A549 (cell line): ENCODE results near the gene TRIM47. TPM values are rescaled to one million over a fixed set of nuclear protein-coding genes. Genes with fewer than 3 reads are reported as not detected.
A peak's percentile ranks its signal among the peaks of the same experiment; 100 is the strongest.

ENCODE experiments used
- ATAC-seq, 2 experiments: fragments of 200-7000 bp in 1 of 2; fragments of >200 bp in 1 of 2; cut with Nextera tagmentation in 1 of 2; cut with Tn5 transposase in 1 of 2; 3 replicates each; pipeline versions ENCODE4 v1.8.0 to v1.9.1; 2018 to 2020; ENCODE audit warnings: mild to moderate bottlenecking in 1 of 2, moderate library complexity in 1 of 2
- CTCF ChIA-PET: fragments of 300-600 bp; sonication (Branson Sonifier 250); formaldehyde crosslinking; extraction: SDS; loops from one replicate; lab custom pipeline; 2021; ENCODE audit warnings: antibody characterized with exemption, inconsistent platforms; lab: Yijun Ruan, JAX
- POLR2A ChIA-PET: fragments of 350-600 bp; formaldehyde crosslinking; extraction: SDS; loops from one replicate; lab custom pipeline; 2021; ENCODE audit warnings: antibody characterized with exemption, inconsistent platforms; lab: Yijun Ruan, JAX
- DNase-seq, 2 experiments: peaks; one replicate each; pipeline versions ENCODE4 v3.0.0 to v3.0.0-alpha.2; 2011 to 2016; ENCODE audit warnings: low read depth in 1 of 2, low spot score in 1 of 2
- FAIRE-seq: peaks from 2 replicates; lab custom pipeline; 2011; peaks lifted over from hg19 to GRCh38; lab: Jason Lieb, UNC
- H3K27ac ChIP-seq, 2 experiments: fragments of >200 bp; sonication (Bioruptor Twin); formaldehyde crosslinking; 3 replicates each; pipeline ENCODE4 v1.5.1; 2016 to 2017
- H3K4me1 ChIP-seq: fragments of >200 bp; sonication (Bioruptor Twin); formaldehyde crosslinking; 3 replicates; pipeline ENCODE4 v1.6.1; 2016
- H3K4me2 ChIP-seq: fragments of >200 bp; sonication (Bioruptor Twin); formaldehyde crosslinking; 3 replicates; pipeline ENCODE4 v1.6.1; 2016
- H3K4me3 ChIP-seq: fragments of >200 bp; sonication (Bioruptor Twin); formaldehyde crosslinking; 3 replicates; pipeline ENCODE4 v1.5.1; 2016
- H3K9me3 ChIP-seq: fragments of >200 bp; sonication (Bioruptor Twin); formaldehyde crosslinking; 3 replicates; pipeline ENCODE4 v1.6.1; 2016
- ATOH8 ChIP-seq: fragments of 250-450 bp; sonication (Bioruptor Pico); IDR thresholded peaks from 2 replicates; pipeline ENCODE4 v1.5.0; 2020; ENCODE audit warnings: low read depth, mild to moderate bottlenecking, moderate library complexity
- BHLHE40 ChIP-seq: IDR thresholded peaks from 2 replicates; pipeline ENCODE4 v1.6.1; 2012; ENCODE audit warnings: low read depth, low read length, inconsistent platforms
- CEBPB ChIP-seq, 2 experiments: fragments of >200 bp in 1 of 2; sonication (Bioruptor Twin) in 1 of 2; formaldehyde crosslinking in 1 of 2; IDR thresholded peaks; 2 replicates each; pipeline ENCODE4 v1.6.1; 2012 to 2016
- CHD2 ChIP-seq: fragments of 150-350 bp; IDR thresholded peaks from 2 replicates; pipeline ENCODE4 v1.6.1; 2014; ENCODE audit warnings: low read length; ENCODE audit not compliant: partially characterized antibody
- CTCF ChIP-seq: fragments of >200 bp; sonication (Bioruptor Twin); formaldehyde crosslinking; IDR thresholded peaks from 3 replicates; pipeline ENCODE4 v1.5.1; 2016
- E2F6 ChIP-seq: IDR thresholded peaks from 2 replicates; pipeline ENCODE4 v1.6.1; 2012; ENCODE audit warnings: low read depth, borderline replicate concordance
- FOXS1 ChIP-seq: fragments of 250-450 bp; sonication (Bioruptor Pico); IDR thresholded peaks from 2 replicates; pipeline ENCODE4 v1.5.0; 2020; ENCODE audit warnings: mild to moderate bottlenecking, moderate library complexity
- GATA3 ChIP-seq: IDR thresholded peaks from 2 replicates; pipeline ENCODE4 v1.6.1; 2012; ENCODE audit warnings: borderline replicate concordance
- HDAC2 ChIP-seq: fragments of 200-600 bp; sonication (generic); IDR thresholded peaks from 2 replicates; pipeline ENCODE4 v1.6.1; 2016
- HOXB5 ChIP-seq: fragments of 250-450 bp; sonication (Bioruptor Pico); IDR thresholded peaks from 2 replicates; pipeline ENCODE4 v1.5.0; 2020; ENCODE audit warnings: mild to moderate bottlenecking, moderate library complexity
- JUN ChIP-seq, 2 experiments: fragments of >200 bp; sonication (Bioruptor Twin); formaldehyde crosslinking; IDR thresholded peaks; 2 replicates in 1 of 2; 3 replicates in 1 of 2; pipeline ENCODE4 v1.6.1; 2016 to 2017
- KDM1A ChIP-seq: fragments of 200-600 bp; sonication (generic); IDR thresholded peaks from 2 replicates; pipeline ENCODE4 v1.6.1; 2016; ENCODE audit warnings: low read depth, mild to moderate bottlenecking
- MAFK ChIP-seq: fragments of 450-650 bp; IDR thresholded peaks from 2 replicates; pipeline ENCODE4 v1.6.1; 2014; ENCODE audit not compliant: partially characterized antibody
- PBX3 ChIP-seq: IDR thresholded peaks from 2 replicates; pipeline ENCODE4 v1.6.1; 2012
- POLR2A ChIP-seq: IDR thresholded peaks from 2 replicates; pipeline ENCODE4 v1.6.1; 2012; ENCODE audit warnings: mild to moderate bottlenecking, low read length
- RAD21 ChIP-seq, 2 experiments: fragments of >200 bp in 1 of 2; sonication (Bioruptor Twin) in 1 of 2; formaldehyde crosslinking in 1 of 2; IDR thresholded peaks in 1 of 2; conservative IDR thresholded peaks in 1 of 2; 2 replicates in 1 of 2; 3 replicates in 1 of 2; pipeline ENCODE4 v1.6.1; 2012 to 2018; ENCODE audit warnings: inconsistent platforms in 1 of 2
- REST ChIP-seq: fragments of 200-600 bp; sonication (generic); IDR thresholded peaks from 2 replicates; pipeline ENCODE4 v1.6.1; 2016; ENCODE audit warnings: antibody characterized with exemption, mild to moderate bottlenecking, moderate library complexity
- RFX5 ChIP-seq: fragments of 450-650 bp; IDR thresholded peaks from 2 replicates; pipeline ENCODE4 v1.7.1; 2014; ENCODE audit warnings: antibody characterized with exemption, mild to moderate bottlenecking, moderate library complexity
- WGBS: methylation state at CpG from one replicate; pipeline ENCODE4 v1.1.6; 2017; ENCODE audit errors: missing lambda C conversion rate; 5-methylcytosine and 5-hydroxymethylcytosine counted together
- polyA plus RNA-seq, 4 experiments: library from polyadenylated mRNA; depleted of rRNA in 3 of 4; stranded (reverse); fragments of >200 nt; fragmentation: RNase III in 1 of 4; extraction: RNeasy Plus Mini Kit Qiagen cat#74134 plus additional on column Dnase treatment in 1 of 4; gene quantifications; 2 replicates in 3 of 4; 3 replicates in 1 of 4; pipeline ENCODE4 v1.2.3, GENCODE V29; 2011 to 2017
- TF ChIP-seq, protein P1 (sequence below): IDR thresholded peaks from 2 replicates; pipeline ENCODE4 v1.6.1; 2012

Gene TRIM47
- polyA plus RNA-seq, 2 of the 4 experiments (the other 2 are of a cell fraction), result 19.6 to 46.6 TPM

DNA sequence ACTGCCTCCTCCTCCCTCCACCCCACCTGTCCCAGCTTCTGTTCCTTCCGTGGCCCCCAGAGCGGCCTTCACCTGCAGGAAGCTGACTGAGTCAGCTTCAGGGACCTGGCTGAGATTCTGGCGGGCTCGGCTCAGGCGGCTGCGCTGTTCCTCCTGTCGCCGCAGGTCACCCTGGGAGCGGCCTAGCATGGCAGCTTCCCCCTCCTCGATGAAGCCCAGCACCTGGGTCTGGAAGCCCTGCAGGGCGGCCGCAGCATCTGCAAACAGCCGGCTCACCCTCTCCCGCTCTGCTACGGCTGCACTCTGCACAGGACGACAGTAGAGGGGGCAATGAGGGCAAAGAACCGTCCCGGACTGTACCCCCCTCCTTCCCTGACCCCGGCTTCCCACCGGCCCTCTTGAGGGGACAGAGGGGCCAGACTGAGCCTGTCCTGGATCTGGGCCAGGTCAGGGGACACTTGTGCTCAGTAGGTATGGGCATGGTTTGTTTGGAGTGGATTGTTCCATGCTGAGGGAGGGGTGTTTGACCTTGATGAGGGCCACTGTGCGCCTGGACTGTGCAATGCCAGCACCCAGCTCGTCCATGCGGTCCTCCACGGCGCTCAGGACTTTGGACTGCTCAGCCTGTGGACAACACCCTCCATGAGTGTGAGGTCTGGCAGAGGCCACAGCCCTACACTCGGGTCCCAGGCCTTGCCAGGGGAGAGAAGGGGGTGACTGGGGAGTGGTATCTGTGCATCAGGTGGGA lies 2.0 kb downstream of the TRIM47 start:
- POLR2A ChIA-PET, result interaction anchor here (0.6 to 4.9 kb wide), 6 partner anchors 20 to 104 kb away, joined by 5 to 52 read pairs (median 22); partner anchors contain the start of genes ACOX1, MRPL38, TEN1 and TRIM65
- ATAC-seq, result peak; percentile 38 to 62
- Histone ChIP-seq H3K4me1 (peaks cover 43% of the 10 kb centered on the region), H3K9me3 (no peaks in the 10 kb centered on the region), H3K4me3 (peak overlapping the region; percentile 85), H3K4me2 (peak overlapping the region; percentile 93), H3K27ac (peak overlapping the region; percentile 92 to 94)
- no peak for FAIRE-seq
- TF ChIP-seq CTCF (peak; percentile 24; the same call in 1 of the 3 replicates), REST (no peak), E2F6 (peak; percentile 53; the same call in 1 of the 2 replicates), CEBPB (IDR thresholded peaks at IDR 0.05) (no peak), BHLHE40 (no peak), KDM1A (no peak), POLR2A (0 out of 2 replicates have a peak, but pooled peaks have one; percentile 15), ATOH8 (CRISPR knock-in tag) (peak; percentile 80; the same call in 1 of the 2 replicates), CHD2 (no peak), HDAC2 (no peak), RFX5 (no peak), GATA3 (peak; percentile 12; the same call in 1 of the 2 replicates), JUN (IDR thresholded peaks at IDR 0.05) (peak in 1 of 2 experiments; percentile 39; a peak in 1 of 5 replicates), RAD21 (conservative IDR thresholded peaks at IDR 0.05 in 1 of 2, IDR thresholded peaks at IDR 0.05 in 1 of 2) (0 out of 5 replicates have a peak, but pooled peaks of 1 of the 2 experiments have one; percentile 2), HOXB5 (CRISPR knock-in tag) (0 out of 2 replicates have a peak, but pooled peaks have one; percentile 11), MAFK (no peak), PBX3 (peak; percentile 12; the same call in 1 of the 2 replicates), FOXS1 (no peak)
- TF ChIP-seq, protein P1, sequence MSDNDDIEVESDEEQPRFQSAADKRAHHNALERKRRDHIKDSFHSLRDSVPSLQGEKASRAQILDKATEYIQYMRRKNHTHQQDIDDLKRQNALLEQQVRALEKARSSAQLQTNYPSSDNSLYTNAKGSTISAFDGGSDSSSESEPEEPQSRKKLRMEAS, result peak; percentile 49
- DNase-seq, result peak; percentile 74
- 3% methylated on average over 16 of the region's 26 CpGs for WGBS
- CTCF ChIA-PET, result interaction anchor here (0.7 to 22.8 kb wide), 25 partner anchors 9 to 196 kb away, joined by 3 to 513 read pairs (median 5); partner anchors contain the start of genes GALK1, MRPL38, TRIM65 and UNK
